MCF 10A (cell line): ENCODE measurements around the gene ANO2. TPM values are rescaled to one million over a fixed set of nuclear protein-coding genes. Genes with fewer than 3 reads are reported as not detected.

Experiments used
- BruUV-seq: library from RNA; stranded (reverse); fragments of 400-500 nt; replicated peaks from 2 replicates; lab custom pipeline; 2021; lab: Mats Ljungman, UMichigan
- CTCF ChIA-PET: fragments of 300-600 bp; sonication (Branson Sonifier 250); formaldehyde crosslinking; extraction: SDS; loops from one replicate; lab custom pipeline; 2021; ENCODE audit warnings: antibody characterized with exemption, inconsistent platforms; lab: Yijun Ruan, JAX
- POLR2A ChIA-PET: fragments of 300-600, 350-650 bp; sonication (Branson Sonifier 250); formaldehyde crosslinking; extraction: SDS; loops from one replicate; lab custom pipeline; 2020; ENCODE audit warnings: antibody characterized with exemption, inconsistent platforms; lab: Yijun Ruan, JAX
- DNase-seq: peaks from one replicate; pipeline ENCODE4 v3.0.0-alpha.2; 2018; ENCODE audit not compliant: unreplicated experiment
- H3K27ac Mint-ChIP-seq: one replicate; pipeline ENCODE4 v1.8.0; 2022; ENCODE audit warnings: mild to moderate bottlenecking, low read depth, mixed read lengths; ENCODE audit not compliant: unreplicated experiment
- H3K27me3 Mint-ChIP-seq: one replicate; pipeline ENCODE4 v1.8.0; 2022; ENCODE audit warnings: mixed read lengths; ENCODE audit not compliant: insufficient read depth, unreplicated experiment
- H3K36me3 Mint-ChIP-seq: one replicate; pipeline ENCODE4 v1.8.0; 2022; ENCODE audit warnings: mild to moderate bottlenecking, moderate library complexity, mixed read lengths; ENCODE audit not compliant: insufficient read depth, unreplicated experiment
- H3K4me1 Mint-ChIP-seq: one replicate; pipeline ENCODE4 v1.8.0; 2022; ENCODE audit warnings: mixed read lengths; ENCODE audit not compliant: insufficient read depth, unreplicated experiment
- H3K4me3 Mint-ChIP-seq: one replicate; pipeline ENCODE4 v1.8.0; 2022; ENCODE audit warnings: mild to moderate bottlenecking, moderate library complexity, mixed read lengths; ENCODE audit not compliant: unreplicated experiment
- H3K9me3 Mint-ChIP-seq: one replicate; pipeline ENCODE4 v1.8.0; 2022; ENCODE audit warnings: mixed read lengths; ENCODE audit not compliant: unreplicated experiment
- intact Hi-C: fragments of 100-400 bp; cut with micrococcal nuclease; formaldehyde crosslinking; loops from 2 replicates; pipeline ENCODE4 v1.14.1; 2022
- total RNA-seq: library from RNA; stranded (reverse); gene quantifications from 2 replicates; pipeline ENCODE4 v1.2.3, GENCODE V29; 2022
- TF ChIP-seq, protein P1 (sequence below): fragments of 200-600 bp; IDR thresholded peaks from one replicate; pipeline ENCODE4 v1.8.0; 2022; ENCODE audit warnings: antibody characterized with exemption, mild to moderate bottlenecking; ENCODE audit not compliant: unreplicated experiment

The ANO2 gene
- total RNA-seq, 1 experiment from 2014 or later, result not detected

DNA sequence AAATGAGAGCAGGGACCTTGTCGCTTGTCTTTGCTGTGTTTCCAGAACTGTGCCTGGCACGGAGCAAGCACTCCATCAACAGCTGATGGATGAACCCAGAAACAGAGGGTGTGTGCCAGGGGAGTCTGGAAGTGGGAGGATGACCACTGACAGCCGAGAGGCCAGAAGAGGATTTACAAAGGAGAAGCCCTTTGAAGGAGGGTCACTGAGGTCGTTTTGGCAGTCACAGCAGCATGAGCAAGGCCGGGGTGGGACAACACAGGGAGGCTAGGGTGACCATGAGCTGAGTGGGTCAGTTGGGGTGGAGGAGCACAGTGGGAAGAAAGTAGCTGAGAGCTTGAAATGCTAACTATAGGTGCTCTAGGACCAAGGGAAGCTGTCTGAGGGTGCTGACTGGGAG, 313.6 kb downstream of the ANO2 start:
- Mint-ChIP-seq H3K4me1 (no peaks in the 10 kb centered on the region), H3K27me3 (no peaks in the 10 kb centered on the region)

DNA sequence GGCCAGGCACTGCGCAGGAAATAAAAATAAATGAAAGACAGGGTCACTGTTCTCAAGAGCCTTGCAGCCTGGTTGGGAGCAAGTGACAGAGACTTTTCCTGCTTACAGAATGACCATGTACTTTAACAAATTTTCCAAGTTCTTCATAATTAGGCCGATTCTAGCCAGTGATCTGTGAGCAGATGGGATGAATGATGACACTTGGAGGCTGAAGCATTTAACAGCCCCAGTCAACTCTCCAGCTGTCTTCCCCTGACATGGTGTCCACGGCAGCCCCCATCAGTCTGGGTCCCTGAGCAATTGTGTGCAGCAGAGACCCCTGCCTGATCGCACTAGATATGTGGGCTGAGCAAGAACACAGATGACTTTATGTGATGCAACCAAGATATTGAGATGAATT, 314.3 kb downstream of the ANO2 start:
- no TSS peak for BruUV-seq
- TF ChIP-seq, protein P1, sequence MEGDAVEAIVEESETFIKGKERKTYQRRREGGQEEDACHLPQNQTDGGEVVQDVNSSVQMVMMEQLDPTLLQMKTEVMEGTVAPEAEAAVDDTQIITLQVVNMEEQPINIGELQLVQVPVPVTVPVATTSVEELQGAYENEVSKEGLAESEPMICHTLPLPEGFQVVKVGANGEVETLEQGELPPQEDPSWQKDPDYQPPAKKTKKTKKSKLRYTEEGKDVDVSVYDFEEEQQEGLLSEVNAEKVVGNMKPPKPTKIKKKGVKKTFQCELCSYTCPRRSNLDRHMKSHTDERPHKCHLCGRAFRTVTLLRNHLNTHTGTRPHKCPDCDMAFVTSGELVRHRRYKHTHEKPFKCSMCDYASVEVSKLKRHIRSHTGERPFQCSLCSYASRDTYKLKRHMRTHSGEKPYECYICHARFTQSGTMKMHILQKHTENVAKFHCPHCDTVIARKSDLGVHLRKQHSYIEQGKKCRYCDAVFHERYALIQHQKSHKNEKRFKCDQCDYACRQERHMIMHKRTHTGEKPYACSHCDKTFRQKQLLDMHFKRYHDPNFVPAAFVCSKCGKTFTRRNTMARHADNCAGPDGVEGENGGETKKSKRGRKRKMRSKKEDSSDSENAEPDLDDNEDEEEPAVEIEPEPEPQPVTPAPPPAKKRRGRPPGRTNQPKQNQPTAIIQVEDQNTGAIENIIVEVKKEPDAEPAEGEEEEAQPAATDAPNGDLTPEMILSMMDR, result no peak
- no peaks in the 10 kb centered on the region for H3K27me3 Mint-ChIP-seq

More for the DNA sequence above, 313.6 kb downstream of the ANO2 start:
- no peak overlapping the region for H3K27ac Mint-ChIP-seq
- CTCF ChIA-PET, result interaction anchor here (1.0 kb wide), 1 partner anchor 407 kb away, joined by 3 read pairs; no protein-coding TSS in a partner anchor
- no peak overlapping the region for H3K4me3 Mint-ChIP-seq
- no peaks in the 10 kb centered on the region for H3K36me3 Mint-ChIP-seq
- TF ChIP-seq, protein P1, result no peak
- no TSS peak for BruUV-seq
- POLR2A ChIA-PET, result no interaction called here
- intact Hi-C loops, result no loop called here
- H3K9me3 Mint-ChIP-seq, result peaks cover 68% of the 10 kb centered on the region
- DNase-seq, result no peak

DNA sequence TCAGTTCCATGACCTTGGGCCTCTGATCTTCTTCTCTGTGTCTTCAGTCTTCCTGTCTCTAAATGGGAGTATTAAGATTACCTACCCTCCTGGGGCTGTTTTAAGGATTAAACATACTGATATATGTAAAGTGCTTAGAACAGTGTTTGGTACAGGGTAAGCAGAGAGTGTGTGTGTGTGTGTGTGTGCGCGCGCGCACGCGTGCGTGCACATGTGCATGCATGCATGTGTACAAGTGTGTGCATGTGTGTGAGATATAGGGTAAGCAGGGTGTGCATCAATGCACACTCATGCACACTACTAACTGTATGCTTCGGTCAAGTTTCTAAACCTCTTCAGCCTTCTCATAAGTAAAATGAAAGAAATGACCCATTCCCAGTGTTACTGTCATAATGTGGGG, 316.6 kb downstream of the ANO2 start:
- ChIA-PET CTCF (no interaction called here), POLR2A (no interaction called here)
- BruUV-seq, result no TSS peak
- Mint-ChIP-seq H3K27me3 (no peaks in the 10 kb centered on the region), H3K36me3 (no peaks in the 10 kb centered on the region), H3K27ac (no peak overlapping the region), H3K9me3 (peaks cover 75% of the 10 kb centered on the region), H3K4me3 (no peak overlapping the region), H3K4me1 (no peaks in the 10 kb centered on the region)
- TF ChIP-seq, protein P1, result no peak
- DNase-seq, result no peak
- intact Hi-C loops, result no loop called here

More for the DNA sequence above, 314.3 kb downstream of the ANO2 start:
- peaks cover 68% of the 10 kb centered on the region for H3K9me3 Mint-ChIP-seq
- POLR2A ChIA-PET, result no interaction called here
- H3K4me3 Mint-ChIP-seq, result no peak overlapping the region
- intact Hi-C loops, result no loop called here
- H3K27ac Mint-ChIP-seq, result no peak overlapping the region
- H3K36me3 Mint-ChIP-seq, result no peaks in the 10 kb centered on the region
- CTCF ChIA-PET, result no interaction called here
- DNase-seq, result no peak
- H3K4me1 Mint-ChIP-seq, result no peaks in the 10 kb centered on the region

DNA sequence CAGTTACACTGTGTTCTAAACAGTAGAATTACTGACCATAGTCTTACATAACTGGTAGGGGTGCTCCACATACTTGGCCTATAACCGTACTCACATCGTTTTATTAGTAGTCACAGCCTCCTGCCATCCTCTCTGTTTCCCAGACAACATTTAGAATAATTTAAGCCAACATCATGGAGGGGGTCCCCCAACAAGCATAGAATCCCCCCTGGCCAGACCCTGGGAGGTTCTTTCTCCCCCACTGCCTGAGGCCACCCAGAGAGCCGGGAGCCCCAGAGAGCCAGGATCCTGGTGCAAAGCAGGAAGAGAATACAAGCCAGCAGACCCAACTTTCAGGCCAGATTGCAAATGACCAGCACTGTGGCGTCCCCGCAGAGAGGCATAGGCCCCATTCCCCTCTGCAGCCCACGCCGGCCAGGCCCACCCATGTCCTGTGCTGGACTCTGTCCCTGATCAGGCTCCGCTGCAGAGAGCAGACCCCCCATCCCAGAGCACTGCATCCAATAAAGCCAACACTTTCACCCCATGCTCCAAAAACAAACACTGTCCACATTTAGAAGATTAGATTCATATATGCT, 317.9 kb downstream of the ANO2 start:
- peaks cover 65% of the 10 kb centered on the region for H3K9me3 Mint-ChIP-seq
- TF ChIP-seq, protein P1, result no peak
- H3K27me3 Mint-ChIP-seq, result no peaks in the 10 kb centered on the region
- no peaks in the 10 kb centered on the region for H3K36me3 Mint-ChIP-seq
- ChIA-PET POLR2A (no interaction called here), CTCF (no interaction called here)
- no TSS peak for BruUV-seq
- intact Hi-C loops, result no loop called here
- no peak overlapping the region for H3K27ac Mint-ChIP-seq
- no peak overlapping the region for H3K4me3 Mint-ChIP-seq
- no peak for DNase-seq
- H3K4me1 Mint-ChIP-seq, result no peaks in the 10 kb centered on the region
